ENCODE results near the gene PFDN5.
"Not testable (repeated sequence)": the region's sequence is repeated elsewhere in the genome, so short reads cannot be mapped to it uniquely, and the experiment has no call there.

Gene PFDN5

DNA sequence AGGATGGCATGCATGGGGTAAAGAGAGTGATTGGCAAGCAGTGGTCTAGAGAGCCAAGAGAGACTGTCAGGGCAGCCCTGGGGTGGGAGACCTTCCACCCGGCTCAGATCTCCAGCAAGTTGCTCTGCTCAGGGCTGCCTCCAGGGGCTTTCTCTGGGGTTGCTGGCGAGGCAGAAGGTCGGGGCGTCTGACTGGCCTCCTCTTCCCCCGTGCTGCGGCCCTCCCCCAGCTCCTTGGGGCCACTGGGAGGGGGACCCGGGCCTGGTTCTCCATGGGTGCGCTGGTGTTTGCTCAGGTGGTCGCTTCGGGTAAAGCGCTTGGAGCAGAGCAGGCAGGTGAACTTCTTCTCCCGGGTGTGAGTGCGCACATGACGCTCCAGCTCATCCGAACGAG is 32.7 kb downstream of the PFDN5 start:
- no peak for DNase-seq

DNA sequence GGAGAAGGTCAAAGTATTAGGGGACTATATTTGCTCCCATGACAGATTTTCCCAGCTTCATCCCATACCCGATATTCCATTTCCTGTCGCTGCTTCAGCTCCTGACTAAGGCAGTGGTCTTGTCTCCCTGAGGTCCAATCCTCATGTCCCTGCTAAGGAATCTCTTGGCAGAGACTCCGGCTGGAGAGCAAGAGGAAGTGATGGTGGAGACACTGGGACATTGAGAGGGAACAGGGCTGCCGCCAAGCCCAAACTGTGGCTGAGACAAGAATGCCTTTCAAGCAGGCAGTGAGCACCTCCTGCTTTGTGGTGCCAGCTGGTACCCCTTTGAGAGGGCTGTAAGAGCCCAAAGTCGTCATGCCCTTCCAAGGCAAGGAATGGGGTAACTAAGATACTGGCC is 35.3 kb downstream of the PFDN5 start:
- no peak for DNase-seq

DNA sequence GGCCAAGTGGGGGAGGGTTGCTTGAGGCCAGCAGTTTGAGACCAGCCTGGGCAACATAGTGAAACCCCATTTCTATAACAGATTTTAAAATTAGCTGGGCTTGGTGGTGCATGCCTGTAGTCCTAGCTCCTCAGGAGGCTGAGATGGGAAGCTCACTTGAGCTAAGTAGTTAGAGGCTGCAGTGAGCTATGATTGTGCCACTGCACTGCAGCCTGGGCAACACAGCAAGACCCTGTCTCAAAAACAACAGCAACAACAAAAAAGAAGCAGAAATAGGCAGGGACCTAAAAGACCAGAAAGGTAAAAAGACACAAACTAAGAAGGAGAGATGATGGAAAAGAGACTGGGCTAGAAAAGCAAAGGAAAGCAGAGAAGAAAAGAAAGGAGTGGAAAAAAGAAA is 37.0 kb downstream of the PFDN5 start:
- DNase-seq = not testable (repeated sequence)

DNA sequence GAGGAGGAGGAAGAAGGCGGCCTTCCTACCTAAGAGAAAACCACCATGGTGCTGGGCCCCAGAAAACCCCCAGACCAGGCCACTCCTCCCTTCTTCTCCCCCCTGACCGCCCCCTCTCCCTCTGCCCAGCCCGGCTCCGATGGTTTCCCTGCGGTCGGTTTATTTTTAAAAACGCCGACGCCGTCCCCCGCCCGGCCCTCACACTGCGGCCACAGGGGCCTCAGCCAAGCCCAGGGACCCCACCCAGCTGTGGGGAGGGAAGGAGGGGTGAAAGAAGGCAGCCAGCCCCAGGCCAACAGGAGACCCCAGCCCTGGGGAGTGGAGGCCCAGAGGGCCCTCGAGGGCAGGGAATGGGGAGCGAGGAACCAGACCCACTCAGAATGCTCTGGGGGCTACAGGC is 37.4 kb downstream of the PFDN5 start:
- no peak for DNase-seq

DNA sequence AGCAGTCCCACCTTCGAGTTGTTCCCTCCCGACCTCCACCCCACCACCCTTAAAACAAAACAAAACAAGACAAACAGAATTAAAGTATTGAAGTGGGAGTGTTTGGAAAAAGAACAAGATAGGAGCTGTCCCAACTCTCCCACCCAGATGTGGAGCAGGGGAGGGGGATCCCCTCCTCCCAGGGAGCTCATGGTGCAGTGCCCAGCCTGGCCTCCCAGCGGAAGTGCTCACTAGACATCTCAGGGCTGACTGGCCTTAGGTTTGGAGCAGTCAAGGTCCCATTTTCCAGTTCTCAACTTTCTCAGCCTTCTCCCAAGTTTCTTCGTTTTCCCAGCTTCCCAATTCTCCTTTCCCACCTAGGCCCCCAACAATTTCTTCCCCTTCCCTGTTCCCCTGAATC is 37.9 kb downstream of the PFDN5 start:
- DNase-seq = no peak

DNA sequence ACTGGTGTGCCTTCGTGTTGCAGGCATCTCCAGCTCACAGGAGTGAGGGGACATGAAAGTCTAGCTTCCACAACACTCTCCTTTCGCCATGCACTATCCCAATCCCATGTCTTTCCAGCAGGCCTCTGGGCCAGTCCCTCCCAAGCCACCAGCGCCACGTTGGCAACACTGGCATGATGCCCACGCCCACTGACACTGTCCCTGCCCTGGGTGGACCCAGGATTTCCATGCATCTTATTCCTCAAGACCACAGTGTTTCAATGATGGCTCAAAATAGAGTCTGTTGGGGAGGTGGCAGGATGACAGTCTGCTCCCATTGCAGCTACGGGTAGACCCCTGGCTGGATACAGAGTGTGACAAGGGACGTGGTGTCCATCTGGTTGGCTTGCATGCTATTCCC is 38.5 kb downstream of the PFDN5 start:
- no peak for DNase-seq

DNA sequence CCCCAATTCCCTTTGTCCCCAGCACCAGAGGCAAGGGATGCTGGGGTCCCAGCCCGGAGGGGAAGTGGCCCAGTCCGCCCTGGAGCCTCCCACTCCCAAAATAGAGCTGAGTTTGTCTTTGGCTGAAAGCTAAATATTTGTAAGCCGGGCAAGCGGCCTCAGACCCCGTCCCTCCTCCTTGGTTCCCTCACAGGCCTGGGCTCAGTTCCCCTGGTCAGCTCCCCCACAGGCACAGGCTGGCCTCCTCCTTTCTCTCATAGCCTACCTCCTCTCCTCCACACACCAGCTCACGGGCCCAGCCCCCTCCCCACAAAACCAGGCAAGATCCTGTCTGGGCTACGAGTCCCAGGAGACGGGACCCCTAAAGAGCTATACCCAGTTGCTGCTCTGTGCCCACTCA is 39.5 kb downstream of the PFDN5 start:
- DNase-seq = no peak

DNA sequence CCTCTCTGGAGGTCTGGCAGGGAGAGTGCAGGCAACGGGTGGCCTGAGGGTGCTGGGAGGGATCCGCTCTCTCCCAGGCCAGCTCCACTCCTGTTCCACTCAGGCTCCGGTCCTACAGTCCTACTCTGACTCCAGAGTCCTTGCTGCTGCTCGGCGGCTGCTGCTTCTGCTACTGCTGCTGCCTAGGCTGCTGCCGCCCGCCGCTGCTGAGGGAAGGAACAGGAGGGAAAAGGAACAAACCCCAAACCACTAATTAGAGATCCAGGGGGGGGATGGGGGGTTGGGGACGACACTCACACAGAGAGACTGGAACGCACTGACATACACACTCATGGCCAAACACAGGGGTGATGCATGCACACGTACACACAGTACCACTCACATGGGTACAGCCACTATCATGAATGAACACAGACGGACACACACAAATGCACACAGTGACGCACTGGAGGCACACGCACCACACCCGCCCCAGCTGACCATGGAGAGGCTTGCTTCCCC is 40.9 kb downstream of the PFDN5 start, which contains the start of gene SP7:
TSS of gene SP7 (minus strand) at position 174 of the 501 bp plus-strand sequence. CDS start 708 bp downstream, outside the sequence.
- peak; percentile 29 for DNase-seq

DNA sequence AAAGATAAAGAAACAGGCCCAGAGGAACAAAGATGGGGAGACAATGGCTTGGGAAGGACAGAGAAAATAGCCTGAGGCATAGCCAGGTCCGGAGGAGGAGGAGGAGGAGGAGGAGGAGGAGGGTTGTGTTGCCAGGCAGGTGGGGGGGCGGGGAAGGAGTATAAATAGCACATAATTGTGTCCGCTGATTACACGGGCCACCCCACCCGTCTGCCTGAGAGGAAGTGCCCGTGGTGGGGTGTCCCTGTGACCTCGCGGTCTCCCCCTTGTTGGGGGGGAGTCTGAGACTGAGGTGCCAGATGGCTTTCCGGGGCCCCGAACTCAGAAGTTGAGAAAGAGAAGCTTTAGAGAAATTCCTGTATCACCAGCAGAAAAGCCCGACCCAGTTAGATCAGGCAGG is 42.7 kb downstream of the PFDN5 start:
- no peak for DNase-seq

DNA sequence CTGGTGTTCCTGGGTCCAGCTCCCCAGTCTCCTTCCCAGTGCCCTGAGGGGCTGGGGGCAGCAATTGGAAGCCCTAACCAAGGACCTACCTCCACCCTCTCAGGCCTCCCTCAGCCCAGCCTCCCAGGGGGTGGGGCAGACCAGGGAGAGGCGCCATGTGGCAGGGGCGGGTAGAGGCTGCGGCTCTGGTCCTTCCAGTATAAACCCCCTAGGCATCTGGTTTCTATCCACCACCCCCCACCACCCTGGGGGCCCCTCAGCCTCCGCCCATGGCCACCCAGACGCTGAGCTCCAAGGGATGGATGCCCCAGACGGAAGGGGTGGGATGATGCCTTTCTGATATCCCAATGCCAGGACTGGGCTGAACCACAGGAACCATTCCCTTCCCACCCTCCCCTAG is 43.6 kb downstream of the PFDN5 start:
- DNase-seq = no peak

DNA sequence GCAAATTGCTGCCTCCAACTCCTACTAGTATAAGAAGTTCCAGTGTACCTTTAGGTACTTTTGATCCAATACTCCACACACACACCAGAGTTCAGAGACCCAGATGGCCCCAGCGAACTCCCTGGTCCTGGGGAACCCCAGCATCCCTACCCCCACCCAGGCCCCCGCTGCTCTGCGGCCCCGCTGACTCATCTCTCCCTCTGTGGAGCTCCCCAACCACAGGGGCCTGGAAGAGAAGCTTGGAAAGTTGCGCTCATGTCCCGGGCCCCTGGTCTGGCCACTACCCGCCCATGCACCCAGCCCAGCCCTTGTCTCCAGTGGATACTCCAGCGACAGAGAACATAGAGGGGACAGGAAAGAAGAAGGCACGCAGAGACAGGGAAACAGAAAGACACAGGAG is 45.1 kb downstream of the PFDN5 start:
- DNase-seq = no peak

DNA sequence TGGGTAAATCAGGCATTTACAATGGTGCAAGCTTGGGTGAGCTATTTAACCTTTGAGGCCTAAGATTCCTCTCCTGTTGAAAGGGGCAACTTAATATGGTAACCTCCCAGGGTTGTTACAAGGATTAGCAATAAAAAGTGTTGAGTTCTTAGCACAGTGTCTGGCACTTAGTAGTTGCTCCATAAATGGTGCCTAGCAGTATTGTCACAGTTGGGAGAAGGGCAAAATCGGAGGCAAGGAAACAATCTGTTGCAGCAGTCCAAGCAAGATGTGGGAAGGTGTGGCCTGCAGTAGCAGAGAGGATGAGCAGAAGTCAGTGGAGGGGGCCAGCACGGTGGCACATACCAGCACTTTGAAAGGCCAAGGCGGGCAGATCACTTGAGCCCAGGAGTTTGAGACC is 48.1 kb downstream of the PFDN5 start:
- no peak for DNase-seq

DNA sequence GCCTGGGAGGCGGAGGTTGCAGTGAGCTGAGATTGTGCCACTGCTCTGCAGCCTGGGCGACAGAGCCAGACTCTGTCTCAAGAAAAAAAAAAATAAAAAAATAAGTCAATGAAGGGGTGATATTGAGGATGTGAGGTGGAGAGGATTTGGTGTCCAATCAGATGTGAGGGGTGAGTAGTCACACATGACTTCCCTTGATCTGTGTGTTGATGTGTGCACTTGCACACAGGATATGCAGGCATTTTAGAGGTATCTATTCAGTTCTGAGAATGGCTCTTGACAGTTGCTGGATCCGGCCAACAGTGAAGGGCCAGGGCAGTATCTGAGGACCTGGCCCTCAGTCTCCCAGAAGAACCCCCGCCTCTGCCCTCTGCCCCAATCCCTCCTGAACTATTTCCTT is 48.6 kb downstream of the PFDN5 start:
- DNase-seq = no peak

DNA sequence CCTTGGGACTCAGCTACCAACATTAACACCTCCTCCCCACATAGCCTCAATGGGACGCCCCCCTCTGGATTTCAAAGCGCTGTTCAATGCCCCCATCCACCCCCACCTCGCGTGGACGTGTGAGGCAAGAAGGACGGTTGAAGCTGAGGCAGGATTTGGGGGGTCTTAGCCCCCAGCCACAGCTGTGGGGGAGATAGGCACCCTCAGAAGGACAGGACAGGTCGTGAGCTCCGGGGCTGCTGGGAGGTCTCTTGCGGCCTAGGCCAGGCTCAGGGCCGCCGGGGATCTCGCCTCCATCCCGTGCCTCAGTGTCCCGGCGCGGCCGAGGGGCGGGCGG is 49.1 kb downstream of the PFDN5 start:
- DNase-seq = no peak

DNA sequence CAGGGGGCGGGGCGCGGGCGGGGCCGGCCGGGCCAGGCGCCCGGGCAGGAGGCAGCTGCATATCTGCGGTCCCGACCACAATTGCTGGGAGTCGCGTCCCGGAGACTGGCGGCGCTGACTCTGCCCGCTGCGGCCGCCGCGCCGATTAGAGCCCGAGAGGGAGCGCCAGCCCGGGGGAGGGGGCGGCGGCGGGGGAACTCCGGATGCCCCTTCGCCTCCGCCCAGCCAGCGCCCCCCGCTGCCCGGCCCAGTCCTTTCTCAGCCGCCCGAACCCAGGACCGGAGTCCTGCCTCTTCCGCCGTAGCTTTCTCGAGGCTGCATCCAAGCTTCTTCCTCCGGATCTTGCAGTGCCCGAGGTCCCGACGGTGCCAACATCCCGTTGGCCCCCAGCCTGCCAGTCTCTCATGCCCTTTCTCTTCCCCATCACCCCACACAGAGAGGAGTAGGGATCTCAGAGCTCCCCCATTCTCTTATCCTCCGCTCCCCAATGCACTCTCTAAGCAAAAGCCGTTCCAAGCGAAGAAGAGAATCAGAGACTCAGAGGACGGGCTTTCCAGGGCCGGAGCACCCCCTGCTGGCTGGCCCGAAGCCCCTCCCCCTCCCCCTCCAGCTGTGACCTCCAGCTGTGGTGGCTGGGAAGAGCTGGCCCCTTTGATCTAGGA is 49.6 kb downstream of the PFDN5 start:
- DNase-seq = no peak

DNA sequence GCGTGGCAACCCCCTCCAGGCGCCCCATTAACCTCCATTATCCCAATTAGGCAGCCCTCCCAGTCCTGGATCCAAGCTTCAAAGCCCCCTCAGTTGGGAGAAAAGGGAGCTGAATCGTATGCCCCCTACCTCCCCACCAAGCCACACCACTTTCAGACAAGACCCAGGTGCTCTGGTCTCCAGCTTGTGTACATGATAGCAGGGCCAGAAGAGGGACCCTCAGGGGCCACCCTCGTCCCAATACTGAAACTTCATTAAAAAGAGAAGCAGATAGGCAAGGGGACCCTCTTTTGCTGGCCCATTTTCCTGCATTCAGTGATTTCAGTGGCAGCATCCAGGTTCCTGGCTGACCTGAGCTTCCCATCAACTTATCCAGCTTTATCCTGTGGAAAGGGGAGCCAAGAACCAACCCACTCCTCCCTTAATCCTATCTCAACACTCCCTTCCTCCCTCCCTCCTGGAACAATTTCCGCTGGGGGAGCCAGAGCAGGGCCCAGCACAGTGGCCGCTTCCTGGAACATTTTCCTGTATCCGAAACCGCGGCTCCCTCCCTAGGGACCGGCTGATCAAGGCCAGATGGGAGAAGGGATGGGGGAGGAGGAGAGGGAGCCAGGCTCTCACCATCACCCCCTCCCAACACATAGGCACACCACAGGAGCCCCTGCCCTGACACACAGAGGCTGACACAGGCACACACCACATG is 50.3 kb downstream of the PFDN5 start:
- no peak for DNase-seq

DNA sequence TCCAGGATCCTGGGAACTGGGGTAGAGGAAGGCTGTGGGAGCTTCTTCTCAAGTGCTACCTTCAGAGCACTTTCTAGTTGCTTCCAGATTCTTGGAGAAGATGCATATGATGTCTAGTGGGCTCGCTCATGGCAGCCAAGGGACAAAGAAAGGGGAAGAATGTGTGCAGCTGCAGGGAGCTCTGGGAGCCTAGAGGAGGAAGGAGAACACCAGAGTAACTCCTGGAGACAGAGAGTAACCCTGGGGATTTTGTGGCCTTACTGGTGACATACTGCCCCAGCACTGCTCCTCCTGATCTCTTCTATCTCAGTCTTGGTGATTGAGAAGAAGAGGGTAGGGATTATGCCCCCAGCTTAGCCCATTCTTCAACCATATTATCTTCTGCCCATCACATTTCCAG is 51.1 kb downstream of the PFDN5 start:
- no peak for DNase-seq

DNA sequence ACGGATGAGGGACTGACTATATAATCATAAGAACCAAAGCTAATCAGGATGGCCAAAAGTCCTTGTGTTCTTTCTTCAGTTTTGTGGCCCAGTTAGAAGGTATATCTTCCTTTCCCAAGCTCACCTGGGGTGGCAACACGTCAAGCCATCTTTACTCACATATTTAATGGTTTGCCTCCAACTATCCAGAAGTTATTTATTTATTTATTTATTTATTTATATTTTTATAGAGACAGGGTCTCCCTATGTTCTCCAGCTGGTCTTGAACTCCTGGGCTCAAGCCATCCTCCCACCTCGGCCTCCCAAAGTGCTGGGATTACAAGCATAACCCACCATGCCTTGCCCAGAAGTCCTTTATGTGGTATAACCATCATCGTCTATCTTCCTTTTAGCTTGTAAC is 52.6 kb downstream of the PFDN5 start:
- no peak for DNase-seq
